ENCODE data around the gene AVP. TPM values are rescaled to one million over a fixed set of nuclear protein-coding genes. Genes with fewer than 3 reads are reported as not detected.

The AVP gene
- total RNA-seq, result not detected in 2 replicates

GRCh38 chr20:3084283-3084985 lies at the start of gene AVP:
Gene AVP (minus strand): TSS chr20:3084724. CDS start chr20:3084674, 50 bp downstream.

GRCh38 chr20:3071610-3072529 lies 12.7 kb downstream of the AVP start, which contains the start of gene OXT:
Gene OXT (plus strand): TSS chr20:3071620. CDS start chr20:3071656, 36 bp downstream.

GRCh38 chr20:3045816-3046676 lies 38.5 kb downstream of the AVP start, which contains the start of gene MRPS26:
Gene MRPS26 (plus strand): TSS chr20:3046052. CDS start chr20:3046069, 17 bp downstream.

DNA sequence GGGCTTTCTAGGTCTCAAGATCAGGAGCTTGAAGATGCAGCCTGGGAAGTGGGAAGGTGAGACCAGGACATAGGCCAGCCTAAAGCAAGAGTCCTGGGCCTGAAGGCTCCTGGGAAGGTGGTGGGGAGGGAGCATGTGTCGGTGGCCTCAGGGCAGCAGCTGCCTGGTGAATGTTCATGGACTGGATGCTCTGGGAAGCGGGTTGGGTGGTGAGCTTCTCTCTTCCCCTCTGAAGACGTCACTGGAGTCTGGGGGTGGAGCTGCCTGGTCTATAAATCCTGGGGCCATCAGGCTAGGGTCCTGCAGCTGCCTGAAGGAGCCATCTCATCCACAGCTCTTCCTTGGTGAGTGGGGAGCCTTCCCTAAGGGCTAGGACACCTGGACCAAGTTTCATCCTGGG lies 41.2 kb downstream of the AVP start, which contains the start of gene GNRH2:
Gene GNRH2 (plus strand): TSS at position 301 of the 400 bp plus-strand sequence. CDS start 793 bp downstream, outside the sequence.

Other genes starting within 250 kb of the AVP start
- 11.4 and 12.9 TPM in 2 replicates for gene PCED1A, start 244.1 kb downstream of the AVP start, total RNA-seq
- 28.9 and 33.0 TPM in 2 replicates for gene VPS16, start 244.0 kb downstream of the AVP start, total RNA-seq
- 38.1 and 44.7 TPM in 2 replicates for gene PTPRA, start 211.2 kb downstream of the AVP start, total RNA-seq
- not detected in 2 replicates for gene GNRH2, start 41.1 kb downstream of the AVP start, total RNA-seq
- gene MRPS26, start 38.7 kb downstream of the AVP start, total RNA-seq, result 59.2 and 66.6 TPM in 2 replicates
- not detected in 2 replicates for gene OXT, start 13.1 kb downstream of the AVP start, total RNA-seq
- gene FASTKD5, start 75.1 kb upstream of the AVP start, total RNA-seq, result 16.2 and 19.0 TPM in 2 replicates
- 2.8 and 3.8 TPM in 2 replicates for gene UBOX5, start 75.1 kb upstream of the AVP start, total RNA-seq
- gene LZTS3, start 88.8 kb upstream of the AVP start, total RNA-seq, result 4.7 and 4.8 TPM in 2 replicates
- 50.5 and 63.4 TPM in 2 replicates for gene DDRGK1, start 120.0 kb upstream of the AVP start, total RNA-seq
- 62.8 and 65.4 TPM in 2 replicates for gene ITPA, start 124.8 kb upstream of the AVP start, total RNA-seq
- 3.1 TPM in 2 replicates for gene SLC4A11, start 154.5 kb upstream of the AVP start, total RNA-seq

Data from mammary microvascular endothelial cell (primary cell).